Endothelial cell of umbilical vein (primary cell): Measurements from ENCODE around the gene XPNPEP2. TPM values are rescaled to one million over a fixed set of nuclear protein-coding genes. Genes with fewer than 3 reads are reported as not detected.

Experiments used
- BruUV-seq: library from RNA; stranded (reverse); fragments of 400-500 nt; replicated peaks from 2 replicates; lab custom pipeline; 2021; lab: Mats Ljungman, UMichigan
- CTCF ChIA-PET: fragments of 300-600, 350-600 bp; sonication (Branson Sonifier 250); formaldehyde crosslinking; loops from one replicate; lab custom pipeline; 2021; ENCODE audit warnings: antibody characterized with exemption, inconsistent platforms; lab: Charles Lee
- POLR2A ChIA-PET: fragments of 300-600, 350-600 bp; sonication (Branson Sonifier 250); formaldehyde crosslinking; loops from one replicate; lab custom pipeline; 2021; ENCODE audit warnings: antibody characterized with exemption, inconsistent platforms; lab: Charles Lee
- DNase-seq: peaks from one replicate; pipeline ENCODE4 v3.0.0-alpha.2; 2011; ENCODE audit warnings: low read depth, low spot score
- FAIRE-seq: peaks from 2 replicates; lab custom pipeline; 2011; peaks lifted over from hg19 to GRCh38; lab: Jason Lieb, UNC
- H2AFZ ChIP-seq: 2 replicates; pipeline ENCODE4 v1.6.0; 2012; ENCODE audit warnings: low read depth, low read length, control low read depth, inconsistent platforms
- H3K27ac ChIP-seq: 2 replicates; pipeline ENCODE4 v1.5.1; 2011; ENCODE audit warnings: low read depth, mild to moderate bottlenecking, control low read depth, low read length, moderate library complexity; ENCODE audit not compliant: insufficient read depth
- H3K27me3 ChIP-seq, 2 experiments: 2 replicates each; pipeline versions ENCODE4 v1.6.0 to v1.6.1; 2011; ENCODE audit warnings: low read length in 2 of 2, mixed read lengths in 1 of 2; ENCODE audit not compliant: control insufficient read depth in 2 of 2, insufficient read depth in 2 of 2
- H3K36me3 ChIP-seq, 2 experiments: 2 replicates in 1 of 2; 3 replicates in 1 of 2; pipeline ENCODE4 v1.5.1; 2011; ENCODE audit warnings: low read length in 2 of 2, mild to moderate bottlenecking in 1 of 2, moderate library complexity in 1 of 2; ENCODE audit not compliant: control insufficient read depth in 2 of 2, insufficient read depth in 2 of 2; ENCODE audit errors: extremely low read depth in 1 of 2
- H3K4me1 ChIP-seq: 3 replicates; pipeline ENCODE4 v1.5.1; 2011; ENCODE audit warnings: mild to moderate bottlenecking, low read length; ENCODE audit not compliant: control insufficient read depth, insufficient read depth; ENCODE audit errors: extremely low read depth
- H3K4me2 ChIP-seq: 2 replicates; pipeline ENCODE4 v1.6.1; 2011; ENCODE audit warnings: low read length, control low read depth, mixed read lengths; ENCODE audit not compliant: insufficient read depth
- H3K4me3 ChIP-seq, 3 experiments: fragments of 200-600 bp in 1 of 3; sonication (generic), shearing (Covaris generic) in 1 of 3; replicated peaks in 1 of 3; 2 replicates each; pipeline ENCODE4 v1.5.1; 2011 to 2016; ENCODE audit warnings: control low read depth in 3 of 3, low read length in 3 of 3, mild to moderate bottlenecking in 2 of 3, inconsistent platforms in 1 of 3, low read depth in 1 of 3, moderate library complexity in 1 of 3; ENCODE audit not compliant: insufficient read depth in 1 of 3
- H3K79me2 ChIP-seq: 2 replicates; pipeline ENCODE4 v1.6.0; 2012; ENCODE audit warnings: low read length, inconsistent platforms; ENCODE audit not compliant: control insufficient read depth, insufficient read depth
- H3K9ac ChIP-seq: replicated peaks from 2 replicates; pipeline ENCODE3; 2011; ENCODE audit warnings: low read length, control low read depth; ENCODE audit not compliant: insufficient read depth; ENCODE audit errors: extremely low read depth
- H3K9me1 ChIP-seq: replicated peaks from 3 replicates; pipeline ENCODE4 v1.6.0; 2011; ENCODE audit warnings: mild to moderate bottlenecking, low read length; ENCODE audit not compliant: control insufficient read depth, insufficient read depth; ENCODE audit errors: extremely low read depth
- H3K9me3 ChIP-seq: replicated peaks from 2 replicates; pipeline ENCODE4 v1.5.1; 2012; ENCODE audit warnings: low read length, inconsistent platforms; ENCODE audit not compliant: control insufficient read depth, insufficient read depth
- H4K20me1 ChIP-seq: replicated peaks from 2 replicates; pipeline ENCODE3; 2011; ENCODE audit warnings: mild to moderate bottlenecking, low read length; ENCODE audit not compliant: control insufficient read depth, insufficient read depth; ENCODE audit errors: extremely low read depth
- CTCF ChIP-seq, 2 donors: IDR thresholded peaks; 1 replicate in 1 of 2; 2 replicates in 1 of 2; pipeline ENCODE4 v1.5.1; 2011; ENCODE audit warnings: low read length in 2 of 2, mild to moderate bottlenecking in 2 of 2, moderate library complexity in 2 of 2, control low read depth in 1 of 2, inconsistent platforms in 1 of 2, low read depth in 1 of 2; ENCODE audit not compliant: insufficient read depth in 1 of 2; ENCODE audit errors: extremely low read depth in 1 of 2
- EZH2 ChIP-seq: IDR thresholded peaks from 2 replicates; pipeline ENCODE4 v1.6.1; 2012; ENCODE audit warnings: borderline replicate concordance, low read depth, mild to moderate bottlenecking, moderate library complexity, low read length, inconsistent platforms; ENCODE audit not compliant: severe bottlenecking
- FOS ChIP-seq: IDR thresholded peaks from 2 replicates; pipeline ENCODE4 v1.6.1; 2011; ENCODE audit warnings: mild to moderate bottlenecking, low read length, moderate library complexity, borderline replicate concordance; ENCODE audit not compliant: insufficient read depth
- GATA2 ChIP-seq: IDR thresholded peaks from 2 replicates; pipeline ENCODE4 v1.7.0; 2011; ENCODE audit warnings: low read depth, mild to moderate bottlenecking, moderate library complexity, mixed read lengths, low read length; ENCODE audit not compliant: insufficient read length, insufficient read depth
- JUN ChIP-seq: IDR thresholded peaks from 2 replicates; pipeline ENCODE4 v1.6.1; 2011; ENCODE audit warnings: borderline replicate concordance, low read depth; ENCODE audit not compliant: insufficient read length, insufficient read depth
- MAX ChIP-seq: IDR thresholded peaks from 2 replicates; pipeline ENCODE4 v1.6.1; 2011; ENCODE audit not compliant: insufficient read depth, insufficient read length
- MYC ChIP-seq: IDR thresholded peaks from one replicate; pipeline ENCODE4 v1.6.1; 2011; ENCODE audit warnings: mild to moderate bottlenecking, low read depth, low read length
- POLR2A ChIP-seq: IDR thresholded peaks from 2 replicates; pipeline ENCODE4 v1.6.1; 2012; ENCODE audit warnings: low read depth, mild to moderate bottlenecking, control low read depth, low read length
- POLR2AphosphoS5 ChIP-seq: IDR thresholded peaks from 2 replicates; pipeline ENCODE4 v1.6.1; 2012; ENCODE audit warnings: low read depth, mild to moderate bottlenecking, control low read depth, low read length, moderate library complexity; ENCODE audit not compliant: insufficient read depth
- dilution Hi-C: fragments of 300-500 bp; cut with MboI; formaldehyde crosslinking; loops from one replicate; pipeline ENCODE4 v1.15.0; 2019; ENCODE audit warnings: low sequenced_read_pairs; ENCODE audit not compliant: extremely low pct_ligation_motif_present
- intact Hi-C: fragments of 100-400 bp; cut with micrococcal nuclease; formaldehyde crosslinking; loops from one replicate; pipeline ENCODE4 v1.10.0; 2022
- polyA plus RNA-seq, 4 experiments: library from polyadenylated mRNA; depleted of rRNA in 3 of 4; stranded (reverse) in 3 of 4; unstranded in 1 of 4; fragments of >200 nt; gene quantifications; 2 replicates each; pipeline versions ENCODE4 v1.2.1 to v1.2.3, GENCODE V29; 2011 to 2012; ENCODE audit warnings: missing spikeins in 1 of 4
- total RNA-seq: library from RNA; stranded (reverse); gene quantifications from 2 replicates; pipeline ENCODE4 v1.2.3, GENCODE V29; 2021

The XPNPEP2 gene
- total and polyA plus RNA-seq, 2 donors (not counting 3 experiments of a cell fraction or from before 2014, with no cell fraction given): 0.04 TPM; not detected in 1

GRCh38 chrX:129800186-129800585 is 61.4 kb downstream of the XPNPEP2 start:
- H3K9me1 ChIP-seq: no peaks in the 10 kb centered on the region
- no peak overlapping the region for H3K27ac ChIP-seq
- FAIRE-seq (no peak), DNase-seq (no peak)
- no peak overlapping the region for H3K4me3 ChIP-seq
- POLR2A ChIA-PET: no interaction called here
- no peak overlapping the region for H3K9ac ChIP-seq
- no peaks in the 10 kb centered on the region for H3K79me2 ChIP-seq
- BruUV-seq: no TSS peak
- dilution Hi-C loops (no loop called here), intact Hi-C loops (no loop called here)
- no peaks in the 10 kb centered on the region for H3K27me3 ChIP-seq
- no peaks in the 10 kb centered on the region for H3K9me3 ChIP-seq
- no peaks in the 10 kb centered on the region for H4K20me1 ChIP-seq
- no peaks in the 10 kb centered on the region for H3K4me1 ChIP-seq
- TF ChIP-seq FOS (no peak), MAX (no peak)
- H2AFZ ChIP-seq: no peak overlapping the region
- peaks cover 0 to 2% of the 10 kb centered on the region in 2 experiments for H3K36me3 ChIP-seq
- CTCF ChIA-PET: no interaction called here
- no peak overlapping the region for H3K4me2 ChIP-seq

DNA sequence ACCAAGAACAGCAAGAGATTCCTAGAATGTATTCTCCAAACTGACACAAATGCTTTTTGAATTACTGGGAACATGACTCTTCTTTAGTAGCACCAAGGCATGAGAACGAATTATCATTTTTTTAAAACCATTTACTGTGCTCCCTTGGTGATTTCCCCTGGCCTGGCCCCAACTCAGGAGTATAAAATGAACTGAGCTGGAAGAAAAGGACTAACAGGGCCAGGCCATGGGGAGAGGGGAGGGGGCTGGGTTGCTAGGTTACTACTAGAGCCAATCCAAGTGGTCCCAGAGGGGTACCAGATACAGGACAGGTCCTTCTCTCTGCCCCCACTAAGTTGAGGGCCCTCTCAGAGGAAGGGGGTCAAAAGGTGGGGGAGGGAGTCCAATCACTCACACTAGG is 64.1 kb downstream of the XPNPEP2 start:
- TF ChIP-seq GATA2 (no peak), JUN (no peak), POLR2A (no peak), MAX (no peak), POLR2AphosphoS5 (no peak), EZH2 (no peak), MYC (no peak), FOS (no peak), CTCF (IDR thresholded peaks at IDR 0.05; ENCODE audit: extremely low read depth in 1 of 2, insufficient read depth in 1 of 2, low read depth in 1 of 2, low read length in 2 of 2) (no peak)

More for the DNA sequence above, 64.1 kb downstream of the XPNPEP2 start:
- no TSS peak for BruUV-seq
- peaks cover 0 to 2% of the 10 kb centered on the region in 2 experiments for H3K36me3 ChIP-seq
- ChIA-PET POLR2A (no interaction called here), CTCF (no interaction called here)
- H3K4me2 ChIP-seq: no peak overlapping the region
- no peak overlapping the region for H2AFZ ChIP-seq
- FAIRE-seq: no peak
- H3K4me1 ChIP-seq: no peaks in the 10 kb centered on the region
- dilution Hi-C loops: no loop called here
- H3K27ac ChIP-seq: no peak overlapping the region
- no peaks in the 10 kb centered on the region for H3K9me1 ChIP-seq
- H3K4me3 ChIP-seq: no peak overlapping the region
- intact Hi-C loops: no loop called here
- H3K9ac ChIP-seq: no peak overlapping the region
- H3K9me3 ChIP-seq: no peaks in the 10 kb centered on the region
- no peaks in the 10 kb centered on the region for H4K20me1 ChIP-seq
- no peak for DNase-seq
- no peaks in the 10 kb centered on the region for H3K27me3 ChIP-seq
- no peaks in the 10 kb centered on the region for H3K79me2 ChIP-seq
